GM21723 (cell line): ENCODE measurements around the gene RNF213.
"Not testable (repeated sequence)": the region's sequence is repeated elsewhere in the genome, so short reads cannot be mapped to it uniquely, and the experiment has no call there.

ENCODE experiments used
- ATAC-seq: cut with Tn5 transposase; IDR thresholded peaks from one replicate; pipeline ENCODE4 v1.9.1; 2021; ENCODE audit warnings: mild to moderate bottlenecking, moderate library complexity; ENCODE audit not compliant: unreplicated experiment

Gene RNF213

DNA sequence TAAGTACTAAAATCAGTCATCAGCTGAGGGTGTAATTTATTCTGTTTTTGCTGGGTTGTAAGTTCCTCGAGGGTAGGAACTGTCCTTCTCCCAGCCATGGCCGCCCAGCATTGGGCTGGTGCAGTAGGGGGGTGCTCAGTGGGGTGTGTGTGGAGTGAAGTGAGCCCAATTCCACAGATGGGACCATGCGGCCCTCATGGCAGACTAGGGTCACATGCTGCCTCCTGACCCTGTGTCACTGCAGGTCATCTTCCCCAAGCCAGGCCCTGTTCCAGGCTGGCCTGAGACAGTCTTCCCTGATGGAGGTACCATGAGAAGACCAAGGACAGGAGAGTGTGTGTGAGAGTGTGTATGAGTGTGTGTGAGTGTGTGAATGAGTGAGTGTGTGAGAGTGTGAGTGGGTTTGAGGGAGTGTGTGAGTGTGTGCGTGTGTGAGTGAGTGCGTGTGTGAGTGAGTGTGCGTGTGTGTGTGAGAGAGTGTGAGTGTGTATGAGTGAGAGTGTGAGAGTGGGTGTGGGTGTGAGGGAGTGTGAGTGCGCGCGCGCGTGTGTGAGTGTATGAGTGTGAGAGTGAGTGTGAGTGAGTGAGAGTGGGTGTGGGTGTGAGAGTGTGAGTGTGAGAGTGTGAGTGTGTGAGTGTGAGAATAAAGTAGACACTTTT is 36.7 kb upstream of the RNF213 start:
- no peak for ATAC-seq

DNA sequence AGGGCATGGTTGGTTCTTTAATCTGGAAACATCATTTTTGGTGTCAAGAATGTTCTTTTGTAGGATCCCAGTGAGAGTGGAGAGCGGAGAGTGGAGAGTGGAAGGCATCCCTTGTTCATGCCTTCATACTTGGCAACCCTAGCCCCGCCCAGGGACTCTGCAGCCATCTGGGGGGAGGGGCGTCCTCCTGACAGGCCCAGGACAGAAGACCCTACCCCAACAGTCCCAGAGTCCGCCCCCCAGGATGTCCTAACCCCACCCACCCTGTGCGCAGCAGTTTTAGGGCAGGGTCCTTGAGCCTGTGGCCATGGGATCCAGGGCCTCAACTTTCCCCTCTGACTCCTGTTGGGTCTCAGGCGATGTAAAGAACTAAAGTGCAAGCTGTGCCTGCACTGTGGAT is 36.0 kb upstream of the RNF213 start:
- no peak for ATAC-seq

DNA sequence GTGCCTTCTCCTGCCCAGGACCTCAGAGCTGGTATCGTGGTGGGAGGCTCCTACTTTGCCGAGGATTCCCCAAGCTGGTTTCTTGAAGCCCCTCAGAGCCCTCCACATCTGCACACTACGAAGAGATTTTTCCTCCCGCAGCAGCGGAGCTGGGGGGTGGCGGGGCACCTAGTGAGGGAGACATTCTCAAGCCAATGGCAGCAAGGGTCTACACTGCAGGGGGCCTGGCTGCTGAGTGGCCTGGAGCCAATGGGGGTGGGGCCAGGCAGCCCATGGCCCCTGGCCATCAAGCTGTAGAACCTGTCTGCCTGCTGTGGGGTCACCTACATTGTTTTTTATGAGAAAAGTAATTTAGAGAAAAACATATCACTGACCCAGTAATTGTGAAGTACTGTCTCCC is 35.4 kb upstream of the RNF213 start:
- no peak for ATAC-seq

DNA sequence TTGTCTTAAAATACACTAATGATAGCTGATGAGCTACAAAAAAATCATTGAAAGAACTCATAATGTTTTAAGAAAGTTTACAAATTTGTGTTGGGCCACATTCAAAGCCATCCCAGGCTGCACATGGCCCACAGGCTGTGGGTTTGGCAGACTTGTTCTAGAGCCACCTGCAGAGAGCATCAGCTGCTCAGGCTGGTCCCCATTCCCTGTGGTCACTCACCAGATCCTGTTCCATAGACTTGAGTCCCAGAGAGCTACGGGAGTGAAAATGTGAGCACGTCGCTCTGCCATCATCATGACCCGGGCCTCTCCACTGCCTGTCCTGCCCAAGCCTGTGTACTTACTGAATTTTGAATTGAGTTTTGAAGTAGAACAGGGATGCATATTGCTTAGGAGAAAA is 33.5 kb upstream of the RNF213 start:
- no peak for ATAC-seq

DNA sequence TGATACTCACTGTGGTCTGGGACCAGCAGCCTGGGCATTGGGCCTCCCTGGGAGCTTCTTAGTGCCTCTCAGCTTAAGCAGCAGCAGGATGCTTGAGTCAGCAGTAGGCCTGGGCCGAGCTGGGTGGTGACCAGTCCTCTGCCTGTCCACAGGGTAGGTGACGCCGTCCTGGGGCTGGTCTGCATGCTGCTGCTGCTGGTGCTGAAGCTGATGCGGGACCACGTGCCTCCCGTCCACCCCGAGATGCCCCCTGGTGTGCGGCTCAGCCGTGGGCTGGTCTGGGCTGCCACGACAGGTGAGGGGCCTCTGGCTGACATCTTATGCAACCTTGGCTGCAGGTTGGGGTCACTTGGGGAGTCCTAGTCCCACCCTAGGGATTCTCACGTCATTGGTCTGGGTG is 33.0 kb upstream of the RNF213 start:
- no peak for ATAC-seq

DNA sequence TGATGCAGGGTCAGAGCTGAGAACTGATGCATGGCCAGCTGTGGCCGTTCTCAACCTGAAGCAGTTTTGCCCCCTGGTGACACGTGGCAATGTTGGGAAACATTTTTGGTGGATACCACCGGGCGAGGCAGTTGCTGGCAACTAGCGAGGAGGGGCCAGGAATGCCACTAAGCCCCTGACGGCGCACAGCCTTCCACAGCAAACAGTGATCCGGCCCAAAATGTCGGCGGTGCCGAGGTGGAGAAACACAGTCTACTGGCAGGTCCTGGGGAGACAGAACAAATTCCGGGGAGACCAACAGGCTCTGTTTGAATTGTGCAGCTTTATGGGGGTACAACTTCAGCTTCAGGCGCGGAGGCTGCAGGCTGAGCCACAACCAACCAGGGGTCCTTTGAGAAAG is 32.2 kb upstream of the RNF213 start:
- ATAC-seq: no peak

DNA sequence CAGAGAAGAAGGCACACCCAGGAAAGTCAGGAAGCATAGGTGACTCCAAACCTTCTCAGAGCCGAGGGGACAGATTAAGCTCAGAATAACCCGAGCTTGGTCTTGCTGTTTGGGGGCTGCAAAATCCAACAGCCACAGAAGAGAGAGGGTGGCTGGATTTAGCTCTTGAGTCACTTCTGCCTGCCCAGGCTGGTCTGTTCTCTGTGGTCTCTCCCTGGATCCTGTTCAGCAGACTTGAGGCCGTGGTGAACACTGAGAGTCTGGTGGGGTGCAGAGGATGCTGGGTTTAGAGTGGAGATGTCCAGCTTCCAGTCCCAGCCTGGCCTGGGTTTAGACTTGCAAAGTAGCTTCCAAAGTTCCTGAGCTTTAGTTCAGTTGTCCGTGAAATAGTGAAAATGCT is 31.6 kb upstream of the RNF213 start:
- no peak for ATAC-seq

DNA sequence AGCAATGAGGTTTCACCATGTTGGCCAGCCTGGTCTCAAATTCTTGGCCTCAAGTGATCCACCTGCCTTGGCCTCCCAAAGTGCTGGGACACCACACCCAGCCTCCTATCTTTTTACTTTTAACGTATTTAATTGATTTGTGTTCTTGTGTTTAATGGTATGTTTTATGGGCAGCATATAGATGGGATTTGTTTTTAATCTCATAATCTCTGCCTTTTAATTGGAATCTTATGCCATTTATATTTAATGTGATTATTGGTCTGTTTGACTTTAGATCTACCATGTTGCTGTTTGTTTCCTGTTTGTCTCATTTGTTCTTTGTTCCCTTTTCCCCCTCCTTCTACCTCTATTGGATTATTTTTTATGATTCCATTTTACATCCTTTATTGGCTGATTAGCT is 28.2 kb upstream of the RNF213 start:
- ATAC-seq: no peak

DNA sequence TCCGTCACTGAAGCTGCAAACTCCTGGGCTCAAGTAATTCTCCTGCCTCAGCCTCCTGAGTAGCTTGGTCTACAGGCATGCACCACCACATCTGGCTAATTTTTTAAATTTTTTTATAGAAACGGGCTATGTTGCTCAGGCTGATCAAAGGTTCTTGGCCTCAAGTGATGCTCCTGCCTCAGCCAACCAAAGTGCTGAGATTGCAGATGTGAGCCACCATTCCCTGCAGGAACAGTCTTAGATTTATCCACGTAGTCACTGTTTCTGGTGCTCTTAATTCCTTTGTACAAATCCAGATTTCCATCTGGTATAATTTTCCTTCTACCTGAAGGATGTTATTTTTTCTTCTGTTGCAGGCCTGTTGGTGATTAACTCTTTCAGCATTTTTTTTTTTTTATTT is 27.4 kb upstream of the RNF213 start:
- ATAC-seq: no peak

DNA sequence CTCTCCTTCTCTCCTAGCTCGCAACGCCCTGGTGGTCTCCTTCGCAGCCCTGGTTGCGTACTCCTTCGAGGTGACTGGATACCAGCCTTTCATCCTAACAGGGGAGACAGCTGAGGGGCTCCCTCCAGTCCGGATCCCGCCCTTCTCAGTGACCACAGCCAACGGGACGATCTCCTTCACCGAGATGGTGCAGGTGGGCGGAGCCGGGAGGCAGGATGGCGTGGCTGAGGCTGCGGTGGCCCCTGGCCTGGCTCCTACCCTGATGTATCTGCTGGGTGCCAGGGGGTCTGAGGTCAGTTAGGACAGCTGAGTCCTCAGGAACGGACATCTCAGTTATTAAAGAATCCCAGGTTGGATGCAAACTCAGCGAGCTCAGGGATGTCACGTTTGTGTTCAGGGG is 23.7 kb upstream of the RNF213 start:
- ATAC-seq: no peak

DNA sequence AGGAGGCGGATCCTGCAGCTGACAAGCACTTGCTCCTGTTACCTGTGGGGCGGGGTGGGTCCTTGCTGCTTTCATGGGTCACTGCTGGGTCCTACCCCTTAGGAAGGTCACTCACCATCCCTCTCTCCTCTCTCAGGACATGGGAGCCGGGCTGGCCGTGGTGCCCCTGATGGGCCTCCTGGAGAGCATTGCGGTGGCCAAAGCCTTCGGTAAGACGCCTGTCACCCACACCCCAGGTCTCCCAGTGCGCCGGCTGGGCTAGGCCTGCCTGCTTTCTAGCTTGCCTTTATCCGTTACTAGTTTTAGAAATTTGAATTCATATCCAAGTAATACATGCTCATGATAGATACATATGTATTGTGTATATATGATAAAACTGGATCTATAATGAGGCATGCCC is 23.3 kb upstream of the RNF213 start:
- ATAC-seq: no peak

DNA sequence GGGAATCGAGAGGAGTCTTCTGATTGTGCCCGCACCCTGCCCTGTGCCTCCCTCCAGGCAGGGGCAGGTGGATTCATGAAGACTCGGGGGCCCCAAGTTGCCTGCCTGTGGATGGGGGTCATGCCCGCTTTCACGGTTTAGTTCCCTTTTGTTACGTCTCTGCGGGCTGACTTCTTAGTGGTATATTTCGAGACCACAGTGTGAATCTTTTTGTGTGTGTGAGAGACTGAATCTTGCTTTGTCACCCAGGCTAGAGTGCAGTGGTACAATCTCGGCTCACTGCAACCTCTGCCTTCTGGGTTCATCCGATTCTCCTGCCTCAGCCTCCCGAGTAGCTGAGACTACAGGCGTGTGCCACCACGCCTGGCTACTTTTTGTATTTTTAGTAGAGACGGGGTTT is 18.1 kb upstream of the RNF213 start:
- ATAC-seq: no peak

DNA sequence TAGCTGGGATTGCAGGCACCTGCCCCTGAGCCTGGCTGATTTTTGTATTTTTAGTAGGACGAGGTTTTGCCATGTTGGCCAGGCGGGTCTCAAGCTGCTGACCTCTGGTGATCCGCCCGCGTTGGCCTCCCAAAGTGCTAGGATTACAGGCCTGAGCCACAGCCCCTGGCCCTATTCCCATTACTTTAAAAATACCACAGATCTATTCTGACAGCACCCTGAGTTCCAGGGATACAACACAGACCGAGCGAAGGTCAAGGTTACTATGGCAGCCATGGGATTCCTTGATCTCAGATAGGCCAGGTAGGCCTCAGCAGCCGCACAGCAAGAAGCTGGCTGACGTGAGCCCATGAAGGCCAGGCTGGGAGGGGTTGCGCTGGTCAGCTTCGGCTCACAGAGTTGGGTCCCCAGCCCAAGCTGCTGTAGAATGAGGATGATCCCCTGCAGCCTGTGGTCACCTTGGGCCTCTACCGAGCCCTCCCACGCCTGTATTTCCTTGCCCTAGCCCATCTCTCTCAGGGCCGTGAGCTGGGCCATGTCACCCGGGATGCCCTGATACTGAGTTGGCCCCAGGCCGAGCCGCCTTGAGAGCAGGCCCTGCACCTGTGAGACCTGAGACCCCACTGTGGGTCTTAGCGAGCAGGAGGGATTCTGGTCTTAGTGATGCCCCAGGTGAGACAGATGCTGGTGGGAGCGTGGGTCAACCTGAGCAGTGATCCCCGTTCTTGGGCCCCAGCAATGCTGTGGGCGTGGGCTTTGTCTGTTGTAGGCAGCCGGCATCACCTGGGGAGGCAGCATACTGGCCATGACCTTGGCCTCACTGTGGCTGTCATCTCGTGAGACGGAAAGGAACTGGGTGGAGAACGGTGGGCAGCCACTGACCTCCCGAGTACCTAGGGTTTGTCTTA is 16.9 kb upstream of the RNF213 start:
- no peak for ATAC-seq

DNA sequence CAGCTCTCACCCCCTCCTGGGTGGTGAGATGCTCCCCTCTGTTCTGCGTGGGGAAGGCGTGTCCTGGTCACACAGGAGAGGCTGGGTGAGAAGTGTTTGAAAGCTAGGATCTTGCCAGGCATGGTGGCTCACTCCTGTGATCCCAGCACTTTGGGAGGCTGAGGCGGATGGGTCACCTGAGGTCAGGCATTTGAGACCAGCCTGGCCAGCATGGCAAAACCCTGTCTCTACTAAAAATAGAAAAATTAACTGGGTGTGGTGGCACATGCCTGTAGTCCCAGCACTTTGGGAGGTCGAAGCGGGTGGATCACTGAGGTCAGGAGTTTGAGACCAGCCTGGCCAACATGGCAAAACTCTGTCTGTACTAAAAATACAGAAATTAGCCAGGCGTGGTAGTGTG is 16.2 kb upstream of the RNF213 start:
- not testable (repeated sequence) for ATAC-seq

DNA sequence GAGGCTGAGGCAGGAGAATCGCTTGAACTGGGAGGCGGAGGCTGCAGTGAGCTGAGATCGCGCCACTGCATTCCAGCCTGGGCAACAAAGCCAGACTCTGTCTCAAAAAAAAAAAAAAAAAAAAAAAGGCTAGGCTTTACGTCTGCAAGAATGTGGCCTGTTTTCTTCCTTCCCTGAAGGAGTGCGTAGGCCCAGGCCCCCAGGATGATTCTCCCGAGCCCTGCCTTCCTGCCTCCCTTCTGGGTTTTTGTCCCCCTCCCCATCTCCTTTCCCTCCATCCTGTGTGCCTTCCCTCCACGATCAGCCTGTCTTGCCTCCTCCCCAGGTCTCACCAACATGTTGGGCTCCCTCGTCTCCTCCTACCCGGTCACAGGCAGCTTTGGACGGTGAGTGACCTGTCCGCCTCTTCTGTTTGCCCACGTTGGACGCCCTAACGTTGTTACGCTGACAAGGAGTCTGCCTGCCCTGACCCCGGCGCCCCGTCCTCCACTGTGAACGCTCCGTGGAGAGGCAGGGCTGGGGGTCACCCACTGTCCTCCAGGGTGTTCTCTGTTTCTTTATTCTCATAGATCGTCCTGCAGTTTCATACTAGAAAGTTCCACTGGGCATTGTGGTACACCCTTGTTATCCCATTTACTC is 15.7 kb upstream of the RNF213 start:
- ATAC-seq: no peak

DNA sequence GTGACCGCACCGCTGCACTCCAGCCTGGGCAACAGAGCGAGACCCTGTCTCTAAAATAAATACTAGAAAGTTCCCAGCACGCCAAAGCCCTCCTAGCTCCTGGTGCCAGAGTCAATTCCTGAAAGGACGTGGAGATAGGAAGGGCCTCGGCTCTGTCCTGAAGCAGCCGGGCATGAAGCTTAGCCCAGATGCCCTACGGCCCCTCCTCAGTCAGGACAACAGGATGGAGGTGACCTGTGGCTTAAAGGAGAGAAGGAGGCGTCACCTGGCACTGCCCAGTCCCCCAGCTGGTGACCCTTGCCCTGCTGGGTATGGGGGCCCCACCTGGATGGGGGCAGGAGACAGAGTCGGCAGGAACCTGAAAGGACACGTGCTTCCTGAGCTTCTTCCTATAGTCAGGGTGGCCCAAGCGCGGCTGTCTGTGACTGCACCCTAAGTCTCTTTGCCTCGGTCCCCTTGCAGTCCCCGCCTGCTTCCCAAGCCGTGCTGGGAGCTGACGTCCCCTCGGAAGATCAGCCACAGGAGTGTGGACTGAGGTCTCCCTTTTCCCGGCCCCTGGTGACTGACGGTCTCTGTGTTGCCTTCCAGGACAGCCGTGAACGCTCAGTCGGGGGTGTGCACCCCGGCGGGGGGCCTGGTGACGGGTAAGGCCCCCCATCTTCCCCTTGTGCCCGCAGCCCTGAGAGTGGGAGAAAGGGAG is 14.9 kb upstream of the RNF213 start:
- no peak for ATAC-seq

DNA sequence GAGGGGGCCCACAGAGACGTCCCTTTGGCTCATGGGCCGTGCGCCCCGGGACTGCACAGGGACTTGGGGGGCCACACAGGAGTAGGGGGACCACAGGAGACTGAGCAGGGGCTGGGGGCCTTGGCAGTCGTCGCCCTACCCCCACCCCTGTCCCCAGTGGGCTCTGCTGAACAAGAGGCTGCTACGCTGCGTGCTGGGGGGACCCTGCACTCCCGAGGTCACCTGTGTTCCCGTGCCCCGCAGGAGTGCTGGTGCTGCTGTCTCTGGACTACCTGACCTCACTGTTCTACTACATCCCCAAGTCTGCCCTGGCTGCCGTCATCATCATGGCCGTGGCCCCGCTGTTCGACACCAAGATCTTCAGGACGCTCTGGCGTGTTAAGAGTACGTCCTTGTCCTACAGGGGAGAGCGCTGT is 14.4 kb upstream of the RNF213 start:
- no peak for ATAC-seq

DNA sequence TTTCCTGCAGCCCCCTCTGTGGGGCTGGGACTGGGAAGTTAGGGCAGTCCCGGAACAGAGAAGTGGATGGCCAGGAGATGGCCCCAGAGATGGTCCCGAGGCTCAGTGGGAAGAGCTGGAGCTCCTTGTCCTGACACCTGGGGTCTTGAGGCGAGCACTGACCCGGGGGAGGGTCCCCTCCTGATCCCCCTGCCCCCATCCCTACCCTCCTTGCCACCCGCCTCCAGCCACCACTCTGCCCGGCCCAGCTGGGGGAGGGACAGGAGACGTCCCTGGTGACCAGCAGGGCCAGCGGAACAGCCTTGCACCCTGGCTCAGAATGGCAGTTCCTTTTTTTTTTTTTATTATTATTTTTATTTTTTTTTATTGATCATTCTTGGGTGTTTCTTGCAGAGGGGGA is 13.9 kb upstream of the RNF213 start:
- no peak for ATAC-seq

DNA sequence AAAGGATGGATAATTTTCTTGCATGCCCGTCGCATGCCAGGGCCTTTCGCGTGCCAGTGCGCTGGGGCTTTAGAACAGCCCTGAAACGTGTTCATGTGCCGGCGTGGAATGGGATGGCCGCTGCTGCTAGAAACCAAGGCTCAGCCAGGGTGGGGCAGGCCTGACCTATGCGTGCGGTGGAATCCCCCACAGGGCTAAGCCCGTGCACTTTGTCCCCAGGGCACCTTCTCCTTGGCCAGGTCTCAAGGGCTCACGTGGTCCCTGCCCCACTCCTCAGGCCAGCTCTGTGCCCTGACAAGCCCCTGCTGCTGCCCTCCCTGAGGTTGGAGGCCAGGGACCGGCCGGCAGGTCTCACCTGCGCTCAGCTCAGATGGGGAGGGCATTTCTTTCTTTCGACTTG is 13.1 kb upstream of the RNF213 start:
- ATAC-seq: no peak

DNA sequence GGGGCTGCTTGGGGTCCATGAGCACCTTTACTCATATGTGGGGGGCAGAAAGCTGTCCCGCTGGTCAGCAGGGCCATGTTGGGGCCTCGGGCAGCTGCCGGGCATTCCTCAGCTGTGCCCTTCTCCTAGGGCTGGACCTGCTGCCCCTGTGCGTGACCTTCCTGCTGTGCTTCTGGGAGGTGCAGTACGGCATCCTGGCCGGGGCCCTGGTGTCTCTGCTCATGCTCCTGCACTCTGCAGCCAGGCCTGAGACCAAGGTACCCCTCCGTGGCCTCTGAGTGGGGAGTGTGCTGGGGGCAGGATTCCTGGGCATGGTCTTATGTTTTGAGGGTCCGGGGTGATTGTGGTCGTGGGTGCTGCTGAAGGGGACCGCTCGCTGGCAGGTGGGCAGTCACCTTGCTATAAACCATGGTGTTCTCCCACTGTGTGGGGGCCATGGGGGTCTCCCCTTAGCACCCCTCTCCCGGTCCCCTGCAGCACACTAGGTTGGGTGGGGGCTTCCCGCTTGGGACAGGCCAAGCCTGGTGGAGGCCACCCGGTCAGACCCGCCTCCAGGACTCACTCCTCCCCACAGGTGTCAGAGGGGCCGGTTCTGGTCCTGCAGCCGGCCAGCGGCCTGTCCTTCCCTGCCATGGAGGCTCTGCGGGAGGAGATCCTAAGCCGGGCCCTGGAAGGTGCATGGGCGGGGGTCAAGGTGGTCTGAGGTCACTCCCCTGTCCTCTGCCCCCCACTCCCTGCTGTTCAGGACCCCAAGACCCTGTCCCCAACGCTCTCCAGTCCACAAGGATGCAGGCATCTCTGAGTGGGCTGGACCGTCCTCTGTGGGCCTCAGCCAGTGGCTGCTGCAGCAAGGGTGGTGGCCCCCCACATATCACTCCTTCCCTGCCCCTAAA is 12.4 kb upstream of the RNF213 start:
- ATAC-seq: no peak
